Measurements from ENCODE around the gene CACNB3.

CACNB3 gene

DNA sequence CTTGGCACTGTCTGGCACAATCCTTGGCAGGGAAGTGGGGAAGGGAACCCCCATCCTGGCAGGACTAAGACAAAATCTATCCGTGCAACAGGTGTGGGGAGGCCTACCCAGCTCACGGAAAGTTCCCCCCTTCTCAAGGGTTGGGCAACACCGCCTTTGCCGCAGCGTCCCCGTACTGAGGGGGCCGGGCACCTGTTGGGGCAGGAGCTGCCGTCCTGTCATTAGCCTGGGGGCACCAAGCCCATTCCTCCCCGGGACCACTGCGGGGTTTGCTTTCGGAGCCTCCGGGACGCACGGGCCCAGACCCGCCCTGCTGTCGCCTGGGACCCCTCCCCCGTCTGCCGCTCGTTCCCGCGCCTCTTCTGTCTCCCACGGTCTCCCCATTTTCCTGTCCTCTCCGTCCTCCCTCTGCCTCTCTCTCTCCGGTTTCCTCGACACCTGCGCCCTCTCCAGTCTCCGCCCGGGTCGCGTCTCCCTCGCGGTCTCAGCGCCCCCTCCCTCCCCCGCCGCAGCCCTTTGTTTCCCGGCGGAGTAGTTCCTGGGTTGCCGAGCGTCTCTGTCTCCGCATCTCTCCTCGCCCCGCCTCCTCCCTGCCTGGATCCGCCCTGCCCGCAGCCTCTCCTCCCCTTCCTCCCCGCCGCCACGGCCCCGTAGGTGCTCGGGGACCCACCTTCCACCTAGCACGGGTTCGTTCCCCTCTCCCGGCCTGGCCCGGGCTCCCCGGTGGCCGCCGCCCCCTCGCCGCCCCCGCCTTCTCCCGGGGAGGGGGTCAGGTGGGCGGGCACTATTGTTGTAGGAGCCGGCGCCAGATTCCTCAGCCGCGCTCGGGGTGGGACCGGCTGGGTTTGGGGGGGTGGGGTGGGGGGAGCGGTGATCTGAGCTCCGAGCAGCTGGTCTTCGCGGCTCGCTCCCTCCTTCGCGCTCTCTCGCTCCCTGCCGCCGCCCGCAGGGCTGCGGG, at the start of gene CACNB3:
Gene CACNB3, plus strand, starts transcription at position 624 of the 958 bp plus-strand sequence. CDS start 434 bp downstream, outside the sequence.
- DNase-seq, result peak; percentile 92

DNA sequence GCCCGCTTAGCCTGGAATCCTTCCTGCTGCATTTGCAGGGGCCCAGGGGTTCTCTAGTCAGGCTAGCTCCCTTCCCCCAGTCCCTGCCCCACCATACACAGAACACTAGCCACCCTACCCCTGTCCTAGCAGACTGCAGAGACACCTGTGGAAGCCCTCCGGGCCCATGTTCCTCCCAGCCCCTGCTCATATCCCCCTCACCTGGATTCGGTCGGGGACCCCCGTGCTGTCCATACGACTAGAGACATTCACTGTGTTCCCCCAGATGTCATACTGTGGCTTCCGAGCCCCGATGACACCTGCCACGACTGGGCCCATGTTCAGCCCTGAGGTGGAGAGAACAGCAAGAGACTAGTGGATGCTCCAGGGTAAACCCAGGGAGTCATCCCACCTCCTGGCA, 49.6 kb upstream of the CACNB3 start:
- no peak for DNase-seq

DNA sequence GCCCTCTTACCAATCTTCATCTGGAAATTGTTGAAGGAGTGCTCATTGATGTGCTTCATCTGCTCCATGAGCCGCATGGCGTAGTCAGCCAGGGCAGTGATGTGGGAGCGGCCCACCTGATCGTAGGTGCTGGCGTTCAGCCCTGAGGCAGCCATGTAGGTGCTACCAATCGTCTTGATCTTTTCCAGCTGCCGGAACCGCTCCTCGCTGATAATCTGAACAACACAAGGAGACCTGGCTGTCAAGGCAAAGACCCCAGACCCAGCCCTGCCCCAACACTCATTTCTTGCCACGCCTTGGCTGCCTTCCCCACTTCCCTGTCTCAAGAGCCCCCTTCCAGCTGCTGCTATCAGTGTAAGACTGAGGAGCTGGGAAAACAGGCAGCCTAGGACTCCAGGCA, 47.5 kb upstream of the CACNB3 start:
- no peak for DNase-seq

DNA sequence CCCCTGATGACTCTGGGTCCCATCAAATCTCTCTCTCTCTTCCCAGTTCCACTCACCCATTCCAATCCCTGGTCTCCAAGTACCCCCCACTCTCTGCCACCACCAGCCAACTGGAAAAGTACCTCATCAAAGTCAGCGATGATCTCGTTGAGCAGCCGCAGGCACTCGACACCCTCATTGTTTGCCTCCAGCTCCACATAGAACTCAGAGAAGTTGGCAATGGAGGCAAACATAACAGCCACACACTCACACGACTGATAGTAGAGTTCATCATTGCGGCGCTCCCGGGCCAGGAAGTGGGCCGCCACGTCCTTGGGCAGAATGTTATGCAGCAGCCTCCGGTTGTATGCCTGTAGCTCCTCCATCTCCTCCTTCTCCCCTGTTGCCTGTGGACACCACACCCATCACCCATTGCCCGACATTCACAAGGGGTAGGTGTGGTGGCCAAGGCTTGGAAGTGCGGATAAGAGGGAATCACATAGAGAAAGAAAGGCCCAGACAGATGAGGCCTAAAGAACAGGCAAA, 46.6 kb upstream of the CACNB3 start:
- DNase-seq, result no peak

DNA sequence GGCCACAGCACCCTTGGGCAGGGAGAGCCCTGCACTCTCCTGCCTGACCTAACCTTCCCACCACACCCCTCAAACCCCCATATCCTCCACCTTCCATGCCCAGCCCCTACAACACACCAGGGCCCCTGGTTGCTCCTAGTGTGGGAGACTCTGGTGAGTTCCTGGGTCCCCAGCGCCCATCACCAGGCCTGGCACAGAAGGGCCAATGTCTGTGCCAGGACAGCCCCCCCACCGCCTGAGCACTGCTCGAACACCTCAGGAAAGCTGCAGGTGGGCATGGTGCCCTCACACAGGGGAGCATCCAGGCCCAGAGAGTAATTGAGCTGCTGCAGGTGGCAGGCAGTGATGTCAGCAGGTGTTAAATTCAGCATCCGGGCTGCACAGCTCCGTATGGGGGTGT, 44.6 kb upstream of the CACNB3 start:
- DNase-seq, result no peak

DNA sequence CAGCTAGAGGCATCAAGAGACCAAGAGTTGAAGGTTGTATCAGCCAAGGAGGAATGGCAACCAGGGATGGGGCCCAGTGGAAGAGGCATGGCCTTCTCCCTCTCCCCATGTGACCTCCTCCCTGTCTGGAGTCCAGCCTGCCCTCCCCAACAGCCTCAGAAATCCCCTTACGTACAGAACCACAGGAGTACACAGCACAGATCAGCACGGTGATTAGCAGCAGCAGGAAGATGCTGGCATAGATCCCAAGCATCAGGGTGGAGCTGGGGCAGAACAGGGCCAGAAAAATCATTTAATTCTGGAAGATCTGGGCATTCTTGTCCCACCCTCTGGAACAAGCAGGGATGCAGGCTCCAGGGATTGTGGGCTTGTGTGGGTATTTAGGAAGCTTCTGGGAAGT, 43.8 kb upstream of the CACNB3 start:
- DNase-seq, result no peak

DNA sequence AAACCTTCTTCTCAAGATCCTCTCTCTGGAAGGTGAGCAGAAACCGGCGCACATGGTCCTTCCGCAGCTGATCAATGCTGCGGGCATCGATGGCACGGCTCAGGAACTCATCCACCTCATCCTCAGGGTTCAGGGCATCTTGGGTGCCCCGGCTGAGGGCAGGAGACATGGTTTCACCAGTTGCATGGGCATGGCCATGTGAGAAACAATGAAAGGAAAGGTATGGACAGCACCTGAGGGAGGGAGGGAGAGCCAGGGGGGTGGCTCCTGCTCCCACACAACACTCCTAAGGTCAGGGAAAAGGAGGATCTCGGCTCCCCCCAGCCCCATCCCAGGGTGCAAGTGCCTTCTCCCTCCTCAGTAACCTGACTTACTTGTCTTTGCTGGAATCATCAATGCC, 43.0 kb upstream of the CACNB3 start:
- no peak for DNase-seq

DNA sequence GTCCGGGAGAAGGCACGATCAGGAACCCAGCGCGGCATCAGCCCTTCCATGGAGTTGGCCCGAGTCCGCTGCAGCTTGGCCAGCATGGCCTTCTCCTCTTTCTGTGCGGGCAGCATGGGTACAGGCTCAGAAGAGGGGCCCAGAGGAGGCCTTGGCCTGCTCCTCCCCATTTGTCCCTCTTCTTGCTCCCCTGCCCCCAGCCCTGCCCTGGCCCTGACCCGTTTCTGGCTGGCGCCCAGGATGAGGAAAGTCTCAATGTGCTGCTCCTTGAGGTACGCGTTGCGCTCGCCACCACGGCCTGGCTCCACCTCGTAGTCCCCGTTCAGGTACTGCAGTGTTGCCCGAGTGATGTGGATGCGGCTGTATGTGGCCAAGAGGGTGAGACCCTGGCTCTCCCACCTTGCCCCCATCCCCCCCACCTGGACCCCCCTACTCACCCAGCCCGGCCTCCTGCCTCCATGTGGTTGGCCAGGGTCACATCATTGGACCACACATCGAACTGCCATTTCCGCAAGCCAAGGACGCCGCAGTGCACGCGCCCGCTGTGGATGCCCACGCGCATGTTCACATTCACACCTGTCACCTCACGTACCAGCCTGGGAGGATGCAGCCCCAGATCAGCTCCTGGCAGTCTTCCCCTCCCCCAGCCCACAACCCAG, 42.2 kb upstream of the CACNB3 start:
- no peak for DNase-seq

DNA sequence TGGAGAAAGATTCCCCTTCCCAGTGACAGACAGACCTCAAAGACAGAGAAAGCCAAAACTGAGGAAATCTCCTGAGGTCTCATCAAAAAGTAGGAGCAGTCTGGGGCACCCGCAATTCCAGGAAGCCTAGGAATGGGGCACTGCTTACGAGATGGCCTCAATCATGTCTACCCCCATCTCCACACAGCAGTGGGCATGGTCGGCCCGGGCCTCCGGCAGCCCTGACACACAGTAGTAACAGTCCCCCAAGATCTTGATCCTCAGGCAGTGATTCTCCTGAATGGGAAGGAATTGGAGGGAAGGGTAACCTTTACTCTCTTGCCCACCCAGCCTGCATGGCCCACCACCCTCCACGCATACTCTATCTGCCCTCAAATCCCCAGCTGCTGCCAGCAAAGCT, 41.3 kb upstream of the CACNB3 start:
- DNase-seq, result no peak

DNA sequence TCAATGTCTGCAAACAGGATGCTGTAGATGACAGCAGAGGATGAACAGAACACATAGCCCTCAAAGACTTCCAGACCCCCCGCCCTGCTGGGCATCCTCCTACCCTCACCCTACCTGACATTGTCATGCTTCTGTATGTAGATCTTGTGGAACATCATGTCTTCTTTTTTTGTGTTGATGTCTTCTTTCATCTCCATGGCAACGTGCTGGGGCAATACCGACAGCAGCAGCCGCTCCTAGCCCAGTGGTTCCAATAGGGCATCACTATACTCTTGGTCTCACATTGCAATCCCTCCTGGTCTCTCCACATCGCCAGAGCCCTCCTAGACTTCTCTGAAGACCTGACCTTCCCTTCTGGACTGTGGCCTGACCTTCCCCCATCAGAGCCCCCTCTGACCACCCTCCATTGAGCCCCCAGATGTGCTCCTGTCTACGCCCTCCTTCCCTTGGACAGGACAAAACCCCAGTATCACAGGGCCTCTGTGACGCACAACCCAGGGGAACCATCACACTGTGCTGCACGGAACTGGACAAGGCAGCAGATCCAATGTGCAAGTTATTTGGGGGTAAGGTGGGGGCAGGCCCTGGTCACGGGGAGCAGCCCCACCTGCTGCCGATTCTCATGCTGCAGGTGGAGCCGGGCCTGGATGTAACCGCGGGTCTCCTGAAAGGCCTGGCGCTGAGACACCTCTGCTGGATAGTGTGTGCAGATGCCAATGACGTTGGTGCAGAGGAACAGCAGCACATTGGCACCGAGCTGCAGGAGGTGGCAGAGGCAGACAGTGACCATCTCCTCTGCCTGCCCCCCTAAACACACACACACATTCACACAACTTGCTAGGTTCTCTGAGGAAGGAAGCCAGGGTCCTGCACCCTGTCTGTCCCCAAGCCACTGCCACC, 40.5 kb upstream of the CACNB3 start:
- DNase-seq, result no peak

DNA sequence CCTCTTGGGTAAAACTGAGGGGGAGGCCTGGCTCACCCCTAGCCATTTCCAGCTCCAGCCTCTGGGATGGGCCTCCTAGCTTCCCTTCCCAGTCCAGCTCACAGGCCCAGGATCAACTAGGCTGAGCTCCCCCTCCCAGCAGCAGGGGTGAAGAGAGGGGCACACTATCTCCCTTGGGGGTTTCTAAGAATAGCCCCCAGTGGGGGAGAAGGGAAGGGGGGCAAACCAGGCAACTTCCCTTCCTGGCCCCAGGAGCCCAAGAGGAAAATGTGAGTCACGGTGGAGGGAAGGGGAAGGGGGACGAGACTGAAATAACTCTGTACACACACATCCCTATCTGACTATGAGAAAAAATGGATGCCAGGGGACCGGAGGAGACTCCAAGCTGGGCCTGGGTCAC, 38.4 kb upstream of the CACNB3 start:
- no peak for DNase-seq

DNA sequence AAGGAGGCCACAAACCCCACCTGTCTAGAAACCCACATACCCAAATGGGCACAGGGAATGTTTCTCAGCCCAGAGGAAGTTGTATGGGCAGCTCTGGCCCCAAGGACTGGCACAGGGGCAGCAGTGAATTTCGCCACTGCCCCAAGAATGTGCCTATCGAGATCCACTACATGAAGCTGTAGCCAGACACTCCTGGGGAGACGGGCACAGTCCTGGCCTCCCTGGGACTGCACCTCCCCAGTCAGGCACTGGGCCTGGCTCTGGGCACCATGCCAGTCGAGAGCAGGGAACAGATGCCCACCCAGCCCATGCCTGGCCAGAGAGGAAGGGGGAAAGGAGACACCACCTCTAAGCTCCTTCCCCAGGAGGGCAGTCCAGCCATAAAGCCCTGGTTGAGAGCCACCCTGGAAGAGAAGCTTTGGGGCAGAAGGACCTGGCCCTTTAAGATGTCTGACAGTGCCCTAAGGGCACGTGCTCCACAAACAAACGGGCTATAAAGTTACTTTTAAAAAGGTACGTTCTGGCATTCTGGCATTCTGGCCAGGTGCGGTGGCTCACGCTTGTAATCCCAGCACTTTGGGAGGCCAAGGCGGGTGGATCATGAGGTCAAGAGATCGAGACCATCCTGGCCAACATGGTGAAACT, 37.8 kb upstream of the CACNB3 start:
- DNase-seq, result no peak

DNA sequence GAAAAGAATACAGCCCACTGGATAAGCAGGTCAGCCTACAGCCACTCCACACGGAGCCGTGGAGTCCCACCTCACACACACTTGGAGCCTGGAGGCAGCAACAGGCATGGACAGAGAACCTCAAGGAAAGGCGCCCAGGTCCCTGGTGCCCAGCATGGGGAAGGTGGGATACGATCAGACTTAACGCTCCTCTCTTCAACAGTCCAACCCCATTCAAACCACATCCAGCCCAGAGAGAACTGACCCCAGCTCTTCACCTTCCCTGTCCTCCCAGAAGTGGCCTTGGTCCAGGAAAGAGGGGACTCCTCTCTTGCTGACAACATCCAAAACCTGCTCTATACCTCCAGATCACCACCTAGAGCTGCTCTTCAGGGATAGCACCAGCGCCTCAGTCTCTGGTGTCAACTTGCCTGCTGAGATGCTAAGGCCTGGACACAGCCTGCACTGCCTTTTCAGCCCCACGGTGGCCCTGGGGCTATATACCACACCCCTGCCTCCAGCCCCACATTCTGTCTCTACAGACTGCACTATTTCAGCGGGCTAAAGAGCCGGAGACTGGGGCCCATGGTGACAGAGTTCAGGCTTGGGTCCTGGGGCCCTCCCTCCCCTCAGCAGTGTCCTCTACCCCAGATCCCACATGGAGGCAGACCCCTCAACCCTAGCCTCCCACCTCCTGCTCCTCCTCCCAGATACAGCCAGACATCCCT, 36.4 kb upstream of the CACNB3 start:
- no peak for DNase-seq

DNA sequence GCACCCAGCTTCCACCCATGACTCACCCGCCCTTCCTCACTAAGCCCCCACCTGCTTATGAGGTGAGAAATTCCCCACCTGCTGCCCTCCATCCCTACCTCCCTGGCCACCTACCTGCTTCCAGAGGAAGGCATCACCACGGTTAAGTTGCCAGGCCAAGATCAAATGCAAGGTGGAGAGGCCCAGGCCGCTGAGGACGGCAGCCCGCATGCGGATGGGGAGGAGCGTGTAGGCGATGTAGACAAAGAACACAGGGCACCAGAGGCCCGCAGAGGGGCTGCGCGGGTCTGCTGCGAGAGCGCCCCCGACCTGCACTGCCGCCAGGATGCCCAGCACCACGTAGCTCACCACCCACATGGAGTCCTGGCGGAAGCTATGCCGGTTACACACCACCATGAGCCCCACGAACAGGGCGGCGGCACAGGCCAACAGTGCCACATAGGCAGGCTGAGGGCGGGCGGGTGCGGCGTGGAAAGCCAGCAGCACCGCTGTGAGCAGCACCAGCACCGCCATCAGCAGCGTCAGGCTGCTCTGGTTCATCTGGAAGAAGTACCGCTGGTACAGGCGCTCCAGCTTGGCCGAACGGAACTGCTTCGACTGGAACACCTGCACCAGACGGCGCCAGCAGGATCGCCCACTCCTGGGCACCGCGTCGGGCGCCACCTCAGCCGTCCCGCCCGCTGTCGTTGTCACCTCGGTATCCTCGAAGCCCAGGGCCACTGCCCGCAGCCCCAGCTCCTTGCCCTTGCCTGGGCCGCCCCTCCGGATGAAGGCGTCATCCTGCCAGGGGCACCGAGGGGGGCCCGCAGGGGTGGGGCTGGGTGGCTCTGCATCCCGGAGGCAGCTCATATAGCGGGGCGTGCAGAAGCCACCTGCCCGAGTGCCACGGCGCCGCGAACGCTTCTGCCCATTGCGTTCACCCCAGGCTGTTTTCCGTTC, 35.6 kb upstream of the CACNB3 start:
- no peak for DNase-seq

DNA sequence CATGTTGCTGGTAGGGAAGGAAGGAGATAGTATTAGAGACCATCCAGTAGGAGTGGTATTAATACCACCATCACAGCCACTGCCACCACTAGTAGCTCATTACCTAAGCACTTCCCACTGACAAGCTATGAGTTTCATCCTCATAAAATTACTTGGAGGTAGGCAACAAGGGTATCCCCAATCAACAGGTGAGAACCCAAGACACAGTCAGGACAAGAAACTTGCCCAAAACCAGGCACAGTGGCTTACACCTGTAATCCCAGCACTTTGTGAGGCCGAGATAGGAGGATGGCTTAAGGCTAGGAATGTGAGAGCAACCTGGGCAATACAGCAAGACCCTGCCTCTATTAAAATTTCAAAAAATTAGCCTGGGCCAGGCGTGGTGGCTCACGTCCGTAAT, 34.9 kb upstream of the CACNB3 start:
- DNase-seq, result no peak

DNA sequence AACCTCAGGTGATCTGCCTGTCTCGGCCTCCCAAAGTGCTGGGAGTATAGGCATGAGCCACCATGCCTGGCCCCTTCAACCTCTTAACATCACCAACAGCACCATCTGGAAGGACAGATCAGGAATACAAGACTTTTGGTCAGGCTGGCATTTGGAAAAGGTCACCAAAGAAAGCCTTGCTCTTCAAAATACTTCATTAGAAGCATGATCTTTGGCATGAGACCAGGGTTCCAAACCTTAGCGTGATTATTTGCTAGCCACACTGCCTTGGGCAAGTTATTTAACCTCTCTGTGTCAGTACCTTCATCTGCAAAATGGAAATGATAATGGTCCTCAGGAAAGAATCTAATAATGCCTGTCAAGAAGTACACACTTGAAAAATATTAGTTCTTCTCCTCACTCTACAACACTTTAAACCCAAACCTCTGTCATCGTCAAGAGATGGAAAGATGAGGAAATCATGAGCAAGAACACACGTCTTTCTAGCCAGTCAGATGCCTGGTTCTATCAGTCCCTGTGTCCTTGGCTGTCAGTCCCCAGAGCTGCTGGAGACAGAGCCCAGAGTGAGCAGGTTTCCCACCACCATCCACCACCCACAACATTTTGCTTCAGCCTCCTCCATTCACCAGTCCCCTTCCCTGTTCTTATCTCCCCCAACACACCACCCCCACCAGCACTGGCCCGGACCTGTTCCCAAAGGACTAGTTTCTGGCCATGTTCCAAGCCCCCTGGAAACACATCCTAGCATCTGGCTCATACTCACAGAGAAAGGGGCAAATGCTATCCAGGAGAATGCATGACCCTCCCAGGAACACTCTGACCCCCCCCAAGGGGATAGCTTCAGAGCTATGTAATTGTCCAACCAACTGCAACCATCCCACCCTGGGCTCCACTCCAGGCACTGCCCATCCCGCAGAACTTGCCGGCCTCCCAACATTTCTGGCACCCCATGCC, 31.4 kb upstream of the CACNB3 start:
- DNase-seq, result no peak

DNA sequence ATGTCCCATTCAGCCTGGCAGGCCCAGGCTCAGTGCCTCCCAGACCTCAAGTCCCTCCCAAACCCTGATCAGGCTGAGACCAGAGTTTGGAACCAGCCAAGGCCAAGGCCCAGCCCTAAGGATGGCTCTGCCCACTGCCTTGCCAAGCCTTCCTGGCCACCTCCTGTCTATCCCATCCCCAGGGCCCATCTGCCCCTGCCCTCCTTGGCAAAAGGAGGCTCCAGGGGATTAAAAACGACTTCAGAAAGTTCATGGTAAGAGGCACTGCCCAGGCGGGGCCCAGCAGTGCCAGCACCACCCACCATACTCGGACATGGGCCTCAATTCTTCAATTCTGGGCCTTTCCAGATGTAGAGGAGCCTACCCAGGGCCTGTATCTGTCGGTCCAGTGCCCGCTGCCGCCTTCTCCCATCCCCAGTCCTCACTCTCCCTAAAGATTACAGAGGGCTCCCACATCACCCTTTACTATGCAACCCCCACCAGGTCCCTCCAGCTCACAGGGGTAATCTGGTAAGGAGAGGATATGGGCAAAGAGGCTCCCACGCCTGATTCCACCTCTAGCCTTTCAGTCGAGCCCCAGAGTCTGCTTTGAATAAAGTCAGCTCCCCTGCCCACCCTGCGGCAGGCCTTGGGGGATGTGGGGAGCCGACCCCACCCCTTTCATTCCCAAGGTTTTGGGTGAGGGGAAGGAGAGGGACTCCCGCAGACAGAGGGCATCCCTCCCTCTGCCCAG, 30.3 kb upstream of the CACNB3 start:
- no peak for DNase-seq

DNA sequence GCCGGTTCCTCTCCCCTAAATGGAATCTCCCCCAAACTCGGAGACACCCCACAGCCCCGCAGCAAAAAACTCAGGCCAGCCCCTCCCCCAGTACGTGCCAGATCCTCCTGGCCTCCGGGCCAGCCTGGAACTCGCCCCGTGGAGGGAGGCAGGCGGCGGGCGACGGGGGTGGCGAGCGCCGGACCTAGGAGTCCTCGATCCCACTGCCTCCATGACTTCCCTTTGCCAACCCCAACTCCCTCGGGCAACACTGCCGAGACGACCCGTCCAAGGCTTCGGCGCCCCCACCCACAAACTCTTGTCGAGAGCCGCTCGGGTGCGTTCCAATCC, 29.8 kb upstream of the CACNB3 start:
- no peak for DNase-seq

Measured in activated effector memory CD4-positive, alpha-beta T cell treated with anti-CD3 and anti-CD28 coated beads, Interleukin-2, amount 50 U/mL, for 16 hours (primary cell).